SU-DHL-6 (cell line): ENCODE measurements around the gene ABHD15.

Source experiments
- EZH2phosphoT487 ChIP-seq: fragments of 200-600 bp; sonication (generic), shearing (Covaris generic); conservative IDR thresholded peaks from 2 replicates; pipeline ENCODE4 v1.6.1; 2018; ENCODE audit warnings: mild to moderate bottlenecking, antibody characterized with exemption, low read length, moderate library complexity, mixed read lengths
- TF ChIP-seq, protein P1 (sequence below): fragments of 200-600 bp; sonication (generic); IDR thresholded peaks from one replicate; pipeline ENCODE4 v1.5.1; 2017; ENCODE audit warnings: antibody characterized with exemption, mild to moderate bottlenecking, low read length, moderate library complexity; ENCODE audit not compliant: insufficient read depth, poor library complexity, severe bottlenecking

DNA sequence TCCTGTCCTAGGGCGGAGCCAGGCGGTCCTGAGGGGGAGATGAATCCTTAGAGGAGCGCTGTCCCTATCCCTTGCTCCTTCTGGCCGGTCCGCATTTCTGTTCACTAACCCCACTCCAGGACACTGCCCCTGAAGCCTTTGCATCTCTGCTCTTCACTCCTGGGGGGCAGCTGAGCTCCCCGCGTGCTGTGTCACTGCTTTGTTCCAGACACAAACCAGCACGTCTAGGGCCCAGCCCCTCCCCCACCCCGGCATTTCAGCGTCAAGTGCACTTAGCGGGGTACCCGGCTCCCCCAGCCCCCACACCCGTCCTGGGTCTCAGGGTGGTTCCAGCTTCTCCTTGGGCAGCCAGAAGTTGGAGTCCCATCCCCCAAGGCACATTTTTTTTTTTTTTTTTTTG lies 47.0 kb upstream of the ABHD15 start:
- TF ChIP-seq, protein P1, sequence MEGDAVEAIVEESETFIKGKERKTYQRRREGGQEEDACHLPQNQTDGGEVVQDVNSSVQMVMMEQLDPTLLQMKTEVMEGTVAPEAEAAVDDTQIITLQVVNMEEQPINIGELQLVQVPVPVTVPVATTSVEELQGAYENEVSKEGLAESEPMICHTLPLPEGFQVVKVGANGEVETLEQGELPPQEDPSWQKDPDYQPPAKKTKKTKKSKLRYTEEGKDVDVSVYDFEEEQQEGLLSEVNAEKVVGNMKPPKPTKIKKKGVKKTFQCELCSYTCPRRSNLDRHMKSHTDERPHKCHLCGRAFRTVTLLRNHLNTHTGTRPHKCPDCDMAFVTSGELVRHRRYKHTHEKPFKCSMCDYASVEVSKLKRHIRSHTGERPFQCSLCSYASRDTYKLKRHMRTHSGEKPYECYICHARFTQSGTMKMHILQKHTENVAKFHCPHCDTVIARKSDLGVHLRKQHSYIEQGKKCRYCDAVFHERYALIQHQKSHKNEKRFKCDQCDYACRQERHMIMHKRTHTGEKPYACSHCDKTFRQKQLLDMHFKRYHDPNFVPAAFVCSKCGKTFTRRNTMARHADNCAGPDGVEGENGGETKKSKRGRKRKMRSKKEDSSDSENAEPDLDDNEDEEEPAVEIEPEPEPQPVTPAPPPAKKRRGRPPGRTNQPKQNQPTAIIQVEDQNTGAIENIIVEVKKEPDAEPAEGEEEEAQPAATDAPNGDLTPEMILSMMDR: no peak
- no peak for TF ChIP-seq EZH2phosphoT487
